GM10847 (cell line): Measurements from ENCODE around the gene PLSCR1.

Experiments used
- POLR2A ChIP-seq: IDR thresholded peaks from 2 replicates; pipeline ENCODE4 v1.6.1; 2011; ENCODE audit not compliant: insufficient read length; ENCODE audit errors: extremely low read depth

Gene PLSCR1

DNA sequence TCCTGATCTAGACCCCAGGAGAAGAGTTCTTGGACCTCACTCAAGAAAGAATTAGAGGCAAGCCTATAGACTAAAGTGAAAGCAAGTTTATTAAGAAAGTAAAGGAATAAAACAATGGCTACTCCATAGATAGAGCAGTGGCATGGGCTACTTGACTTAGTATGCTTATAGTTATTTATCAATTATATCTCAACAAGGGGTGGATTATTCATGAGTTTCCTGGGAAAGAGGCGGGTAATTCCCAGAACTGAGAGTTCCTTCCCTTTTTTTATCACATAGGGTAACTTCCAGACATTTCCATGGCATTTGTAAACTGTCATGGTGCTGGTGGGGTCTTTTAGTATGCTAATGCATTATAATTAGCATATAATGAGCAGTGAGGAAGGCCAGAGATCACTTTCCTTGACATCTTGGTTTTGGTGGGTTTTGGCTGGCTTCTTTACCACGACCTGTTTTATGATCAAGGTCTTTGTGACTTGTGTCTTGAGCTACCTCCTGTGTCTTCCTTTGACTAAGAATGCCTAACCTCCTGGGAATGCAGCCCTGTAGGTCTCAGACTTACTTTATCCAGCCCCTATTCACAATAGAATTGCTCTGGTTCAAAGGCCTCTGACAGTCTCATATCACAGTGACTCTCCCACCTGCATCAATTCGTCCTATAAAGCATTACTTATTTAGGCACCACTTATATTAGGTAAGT lies 39.8 kb downstream of the PLSCR1 start:
- no peak for TF ChIP-seq POLR2A

DNA sequence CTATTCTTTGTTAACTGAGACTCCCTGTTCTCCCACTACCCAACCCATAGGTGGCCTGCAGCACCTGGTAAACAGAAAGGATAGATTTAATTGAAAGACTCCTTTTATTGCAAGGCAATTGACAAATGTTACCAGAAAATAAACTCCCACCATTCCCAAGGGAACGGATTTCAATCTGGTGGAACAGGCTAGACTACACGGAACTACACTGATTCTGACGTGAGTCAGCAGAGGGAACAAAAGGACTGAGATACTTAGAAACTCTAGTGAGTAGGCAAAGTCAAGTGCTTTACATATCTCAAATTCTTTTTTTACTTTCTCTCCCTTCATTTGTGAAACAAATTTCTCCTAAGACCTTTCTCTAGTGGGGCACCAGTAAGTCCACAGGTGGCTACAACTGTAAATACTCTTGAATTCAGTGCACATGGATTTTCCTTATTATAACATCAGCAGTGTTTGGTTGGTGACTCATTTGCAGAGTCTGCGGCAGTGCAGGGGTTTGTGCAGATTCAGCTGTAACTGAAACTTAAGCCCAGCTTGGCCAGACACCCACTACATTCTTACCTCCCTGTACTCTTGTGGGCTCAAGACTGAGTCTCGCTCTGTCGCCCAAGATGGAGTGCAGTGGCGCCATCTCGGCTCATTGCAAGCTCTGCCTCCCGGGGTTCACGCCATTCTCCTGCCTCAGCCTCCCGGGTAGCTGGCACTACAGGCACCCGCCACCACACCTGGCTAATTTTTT lies 40.8 kb downstream of the PLSCR1 start:
- TF ChIP-seq POLR2A: no peak

DNA sequence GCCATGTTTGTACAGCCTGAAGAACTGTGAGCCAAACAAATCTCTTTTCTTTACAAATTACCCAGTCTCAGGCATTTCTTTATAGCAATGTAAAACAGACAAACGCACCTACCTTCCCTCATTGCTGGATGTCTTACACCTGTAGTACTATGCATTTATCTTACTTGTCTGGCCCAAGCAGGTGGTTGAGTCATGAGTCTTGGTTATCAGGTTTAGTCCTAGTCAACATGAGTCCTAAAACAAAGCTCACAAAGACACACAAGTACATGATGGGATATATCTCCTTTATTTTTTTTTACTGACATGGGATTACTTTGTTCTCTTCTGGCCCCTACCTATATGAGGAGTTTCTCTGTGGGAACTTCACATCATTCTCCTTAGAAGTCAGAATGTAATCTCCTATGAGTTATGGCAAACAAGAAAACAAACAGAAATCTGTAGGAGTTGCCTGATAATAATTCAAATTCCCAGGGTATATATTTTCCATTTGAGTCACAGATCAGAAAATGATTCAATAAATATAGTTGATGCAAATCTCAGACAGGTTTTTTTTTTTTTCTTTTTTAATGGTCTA lies 41.4 kb downstream of the PLSCR1 start:
- TF ChIP-seq POLR2A: no peak

DNA sequence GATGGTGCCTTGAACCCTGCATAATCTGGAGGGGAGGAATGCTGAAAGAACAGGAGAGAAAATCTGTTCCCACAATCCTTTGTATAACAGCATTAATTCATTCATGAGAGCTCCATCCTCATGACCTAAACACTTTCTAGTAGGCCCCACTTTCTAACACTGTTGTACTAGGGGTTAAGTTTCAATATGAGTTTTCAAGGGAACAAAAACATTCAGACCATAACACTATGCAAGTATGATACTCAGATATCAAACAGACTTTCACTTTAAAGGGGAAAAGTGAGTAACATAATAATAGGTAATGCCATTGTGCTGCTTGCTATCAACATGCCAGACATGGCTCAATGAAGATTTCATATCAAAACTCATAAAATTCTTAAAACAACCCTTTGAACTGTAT lies 42.7 kb downstream of the PLSCR1 start:
- no peak for TF ChIP-seq POLR2A

DNA sequence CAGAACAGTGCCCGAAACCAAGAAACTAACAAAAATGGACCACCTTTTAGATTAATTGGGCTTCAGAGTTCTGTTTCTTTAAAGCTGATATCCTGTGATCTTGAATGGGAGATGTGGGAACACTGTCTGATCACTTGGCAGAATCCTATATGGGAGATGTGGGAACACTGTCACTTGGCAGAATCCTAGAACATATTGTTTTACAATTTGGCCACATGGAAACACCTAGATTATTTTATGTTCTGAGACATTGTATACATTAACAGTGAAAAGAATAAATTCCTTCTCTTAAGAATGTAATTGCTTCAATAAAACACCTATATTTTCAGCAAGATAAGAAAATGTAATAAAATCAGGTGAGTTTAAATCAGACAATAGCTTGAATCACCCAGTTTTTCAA lies 44.7 kb downstream of the PLSCR1 start:
- TF ChIP-seq POLR2A: no peak

DNA sequence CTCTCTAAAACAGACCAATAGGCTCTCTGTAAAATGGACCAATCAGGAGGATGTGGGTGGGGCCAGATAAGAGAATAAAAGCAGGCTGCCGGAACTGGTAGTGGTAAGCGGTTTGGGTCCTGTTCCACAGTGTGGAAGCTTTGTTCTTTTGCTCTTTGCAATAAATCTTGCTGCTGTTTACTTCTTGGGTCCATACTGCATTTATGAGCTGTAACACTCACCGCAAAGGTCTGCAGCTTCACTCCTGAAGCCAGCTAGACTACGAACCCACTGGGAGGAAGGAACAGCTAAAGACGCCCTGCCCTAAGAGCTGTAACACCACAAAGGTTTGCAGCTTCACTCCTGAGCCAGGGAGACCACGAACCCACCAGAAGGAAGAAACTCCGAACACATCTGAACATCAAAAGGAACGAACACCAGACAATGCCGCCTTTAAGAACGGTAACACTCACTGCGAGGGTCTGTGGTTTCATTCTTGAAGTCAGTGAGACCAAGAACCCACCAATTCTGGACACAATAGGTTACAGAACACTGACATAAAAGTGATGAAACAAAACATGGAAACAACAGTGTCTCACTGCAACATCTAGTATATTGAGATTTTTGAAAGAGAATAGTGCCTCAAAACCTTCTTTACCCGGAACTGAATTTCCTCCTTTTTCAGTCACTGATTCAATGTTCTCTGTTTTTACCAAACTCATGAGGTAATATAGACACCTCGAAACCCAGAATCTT lies 46.2 kb downstream of the PLSCR1 start:
- no peak for TF ChIP-seq POLR2A

DNA sequence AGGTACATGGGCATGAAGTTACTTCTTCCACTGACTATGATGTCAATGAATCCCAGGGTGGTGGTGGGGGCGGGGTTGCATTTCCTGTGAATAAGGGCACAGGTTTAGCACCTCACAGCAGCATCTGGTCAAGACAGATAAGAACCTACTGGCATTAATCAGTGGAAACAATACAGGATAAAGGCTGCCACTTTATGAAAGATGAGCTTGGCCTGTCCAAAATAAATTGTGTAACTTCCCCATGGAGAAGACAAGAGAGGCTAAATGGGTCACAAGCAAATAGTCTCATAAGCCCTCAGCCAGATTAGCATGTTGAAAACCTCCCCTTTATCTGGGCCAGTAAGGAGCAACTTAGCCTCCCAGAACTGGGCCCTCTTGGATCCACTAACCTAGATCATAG lies 47.7 kb downstream of the PLSCR1 start:
- no peak for TF ChIP-seq POLR2A

DNA sequence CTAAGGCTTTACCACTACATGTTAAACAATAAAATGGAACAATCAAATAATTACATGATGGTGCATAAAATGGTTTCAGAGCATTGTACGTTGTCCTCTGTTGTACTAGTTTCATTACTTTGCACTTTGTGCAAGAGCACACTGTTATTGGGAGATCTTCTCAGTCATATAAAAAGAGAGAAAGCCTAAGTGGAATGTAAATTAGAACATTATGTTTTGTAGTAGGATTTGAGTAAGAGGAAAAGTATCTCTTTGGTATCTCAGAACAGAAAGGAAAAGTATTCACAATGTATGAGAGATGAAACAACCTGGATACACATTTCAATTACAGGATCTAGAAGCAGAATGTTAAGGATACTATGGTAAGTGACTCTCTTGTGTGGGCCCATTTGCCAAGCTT lies 48.2 kb downstream of the PLSCR1 start:
- TF ChIP-seq POLR2A: no peak

DNA sequence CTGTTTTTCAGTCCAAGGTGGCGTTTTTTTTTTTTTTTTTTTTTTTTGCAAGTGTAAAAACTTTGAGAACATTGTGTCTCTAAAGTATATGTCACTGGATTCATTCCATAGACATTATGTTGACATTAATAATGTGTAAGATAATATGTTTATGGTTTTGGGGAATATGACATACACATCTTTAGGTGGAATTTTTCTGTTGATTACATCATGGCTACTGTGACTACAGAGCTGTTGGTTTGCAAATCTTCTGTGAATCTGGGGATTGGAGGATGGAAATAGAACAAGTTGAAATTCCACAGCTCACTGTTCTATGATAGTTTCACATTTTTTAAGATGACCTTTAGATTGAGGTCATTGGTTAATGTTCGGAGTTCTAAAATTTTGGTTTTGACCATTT lies 50.6 kb downstream of the PLSCR1 start:
- no peak for TF ChIP-seq POLR2A

DNA sequence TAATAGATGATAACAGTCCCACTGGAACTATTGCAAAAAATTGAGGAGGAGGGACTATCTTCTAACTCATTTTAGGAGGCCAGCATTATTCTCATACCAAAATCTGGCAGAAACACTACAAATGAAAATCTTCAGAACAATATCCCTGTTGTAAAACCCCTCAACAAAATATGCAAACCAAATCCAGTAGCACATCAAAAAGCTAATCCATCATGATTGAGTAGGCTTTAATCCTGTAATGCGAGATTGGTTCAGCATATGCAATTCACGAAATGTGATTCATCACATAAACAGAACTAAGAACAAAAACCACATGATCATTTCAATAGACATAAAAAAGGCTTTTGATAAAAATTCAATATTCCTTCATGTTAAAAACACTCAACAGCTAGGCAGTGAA lies 51.2 kb downstream of the PLSCR1 start:
- TF ChIP-seq POLR2A: no peak

DNA sequence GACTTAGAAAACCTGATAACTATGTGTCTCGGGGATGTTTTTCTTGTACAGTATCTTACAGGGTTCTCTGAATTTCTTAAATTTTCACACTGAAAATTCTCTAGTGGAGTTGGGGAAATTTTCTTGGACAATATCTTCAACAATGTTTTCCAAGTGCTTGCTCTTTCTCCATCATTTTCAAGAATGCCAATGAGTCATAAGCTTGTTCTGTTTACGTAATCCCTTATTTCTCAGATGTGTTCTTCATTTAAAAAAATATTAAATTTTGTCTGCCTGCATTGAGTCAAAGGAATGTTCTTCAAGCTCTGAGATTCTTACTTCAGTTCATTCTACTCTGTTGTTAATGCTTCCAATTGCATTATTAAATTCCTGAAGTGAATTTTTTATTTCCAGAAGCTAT lies 53.1 kb downstream of the PLSCR1 start:
- TF ChIP-seq POLR2A: no peak

DNA sequence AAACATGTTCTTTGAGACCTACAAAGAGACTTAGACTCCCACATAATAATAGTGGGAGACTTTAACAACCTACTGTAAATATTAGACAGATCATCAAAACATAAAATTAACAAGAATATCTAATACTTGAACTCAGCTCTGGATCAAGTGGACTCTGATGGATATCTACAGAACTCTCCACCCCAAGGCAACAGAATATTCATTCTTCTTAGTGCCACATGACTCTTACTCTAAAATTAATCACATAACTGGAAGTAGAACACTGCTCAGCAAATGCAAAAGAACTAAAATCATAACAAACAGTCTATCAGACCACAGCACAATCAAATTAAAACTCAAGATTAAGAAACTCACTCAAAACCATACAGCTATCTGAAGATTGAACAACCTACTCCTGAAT lies 59.1 kb downstream of the PLSCR1 start:
- no peak for TF ChIP-seq POLR2A

DNA sequence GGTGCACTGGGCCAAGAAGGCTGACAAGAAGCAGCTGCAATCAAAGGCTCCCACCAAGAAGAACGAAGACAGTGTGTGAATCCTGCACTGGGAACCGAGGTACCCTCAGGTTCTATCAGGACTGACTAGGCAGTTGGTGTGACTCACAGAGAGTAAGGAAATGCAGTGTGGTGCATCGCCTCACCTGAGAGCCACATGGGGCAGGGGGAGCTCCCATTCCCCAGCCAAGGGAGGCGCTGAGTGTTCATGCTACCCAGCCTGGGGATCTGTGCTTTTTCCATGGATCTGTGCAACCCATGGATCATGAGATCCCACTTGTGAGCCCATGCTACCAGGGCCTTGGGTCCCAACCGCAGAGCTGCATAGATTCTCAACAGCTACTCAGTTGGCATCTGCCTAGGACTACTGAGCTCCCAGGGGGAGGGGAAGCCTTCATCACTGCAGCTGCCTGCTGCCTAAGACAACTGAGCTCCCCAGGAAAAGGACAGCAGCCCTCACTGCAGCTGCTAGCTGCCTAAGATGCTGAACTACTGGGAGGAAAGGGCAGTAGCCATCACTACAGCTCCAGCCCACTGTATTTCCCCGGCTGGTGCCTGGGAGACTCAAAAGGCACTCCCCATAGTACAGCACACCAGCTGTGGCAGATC lies 68.2 kb downstream of the PLSCR1 start:
- TF ChIP-seq POLR2A: no peak

DNA sequence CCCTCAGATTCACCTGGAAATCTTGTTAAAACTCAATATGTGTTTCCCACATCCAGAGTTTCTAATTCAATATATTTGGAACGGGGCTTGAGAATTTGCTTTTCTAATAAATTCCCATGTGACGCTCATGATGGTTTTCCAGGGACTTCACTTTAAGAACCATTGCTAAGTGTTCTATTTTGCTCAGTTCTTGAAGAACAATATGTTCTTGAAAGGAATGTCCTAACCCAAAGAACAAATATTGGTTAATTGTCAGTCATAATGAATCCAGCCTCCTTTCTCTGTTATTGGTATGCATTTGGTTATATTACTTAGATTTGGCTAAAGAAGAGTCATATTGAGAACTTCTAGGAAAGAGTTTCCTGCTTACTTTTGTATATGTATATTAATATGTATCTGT lies 70.7 kb downstream of the PLSCR1 start:
- TF ChIP-seq POLR2A: no peak

DNA sequence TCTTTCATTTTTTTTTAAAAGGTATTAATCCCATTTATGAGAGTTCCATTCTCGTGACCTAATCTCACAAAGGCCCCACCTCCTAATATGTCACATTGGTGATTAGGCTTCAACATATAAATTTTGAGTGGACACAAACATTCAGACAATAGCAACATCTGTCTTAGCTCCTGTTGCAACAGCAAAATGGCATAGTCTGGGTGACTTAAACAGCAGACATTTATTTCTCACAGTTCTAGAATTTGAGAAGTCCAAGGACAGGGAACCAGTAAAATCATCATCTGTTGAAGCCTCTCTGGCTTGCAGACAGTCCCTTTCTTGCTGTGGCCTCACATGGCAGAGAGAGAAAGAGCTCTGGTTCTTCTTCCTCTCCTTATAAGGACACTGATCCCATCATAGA lies 71.8 kb downstream of the PLSCR1 start:
- no peak for TF ChIP-seq POLR2A

DNA sequence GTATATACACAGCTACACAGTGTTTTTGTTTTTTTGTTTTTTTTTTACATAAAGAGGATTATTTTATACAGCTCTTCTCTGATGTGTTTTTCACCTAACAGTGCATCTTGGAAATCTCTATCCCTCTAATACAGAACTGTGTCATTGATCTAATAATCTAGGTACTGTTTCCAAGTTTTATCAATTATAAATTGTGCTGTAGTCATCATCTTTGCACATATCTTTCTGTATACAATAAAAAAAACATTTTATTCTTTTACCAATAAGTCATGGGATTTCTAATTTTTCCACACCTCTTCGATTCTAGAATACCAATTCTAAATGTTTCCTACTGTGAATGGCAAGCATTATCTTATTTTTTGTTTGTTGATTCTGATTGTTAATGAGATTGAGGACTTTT lies 73.4 kb downstream of the PLSCR1 start:
- TF ChIP-seq POLR2A: no peak

DNA sequence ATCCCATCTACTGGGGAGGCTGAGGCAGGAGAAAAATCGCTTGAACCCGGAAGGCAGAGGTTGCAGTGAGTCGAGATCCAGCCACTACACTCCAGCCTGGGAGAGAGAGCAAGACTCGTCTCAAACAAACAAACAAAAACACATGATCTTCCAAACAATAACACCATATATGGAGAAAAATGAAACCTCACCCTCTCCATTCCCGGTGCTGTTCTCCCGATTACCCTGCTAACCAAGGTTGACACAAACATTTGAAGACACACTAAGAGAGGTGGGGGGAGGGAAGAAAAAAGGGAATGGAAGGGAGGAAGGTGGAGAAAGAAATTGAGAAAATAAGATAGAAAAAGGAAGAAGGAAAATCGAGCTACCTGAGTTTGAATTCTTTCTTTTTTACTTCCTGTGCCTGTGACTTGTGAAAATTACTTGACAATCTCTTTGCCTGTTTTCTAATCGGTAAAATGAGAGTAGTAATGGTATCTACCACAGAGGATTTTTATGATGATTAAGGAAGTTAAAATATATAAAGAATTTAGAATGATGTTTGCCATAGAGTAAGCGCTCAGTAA lies 73.9 kb downstream of the PLSCR1 start:
- TF ChIP-seq POLR2A: no peak
